Measurements from ENCODE around the gene DPYSL3. TPM values are rescaled to one million over a fixed set of nuclear protein-coding genes. Genes with fewer than 3 reads are reported as not detected.

The DPYSL3 gene
- total RNA-seq, 2 donors from 2014 or later, result 161 to 255 TPM

- peaks cover 11 to 38% of the 10 kb centered on the region in 2 donors for H3K4me1 ChIP-seq (ENCODE audit: control insufficient read depth in 1 of 2, low read depth in 2 of 2)
- H3K27ac ChIP-seq, result peak overlapping the region; percentile 64 to 81
- no peaks in the 10 kb centered on the region for H3K36me3 ChIP-seq
- no peaks in the 10 kb centered on the region for H3K27me3 ChIP-seq (replicated peaks; ENCODE audit: insufficient read depth)
- ATAC-seq (ENCODE audit: insufficient number of reproducible peaks, low FRiP score, low read depth), result peak; percentile 47
- no peaks in the 10 kb centered on the region for H3K9me3 ChIP-seq
- peak overlapping the region; percentile 88 for H3K4me3 ChIP-seq
- TF ChIP-seq, protein P1, sequence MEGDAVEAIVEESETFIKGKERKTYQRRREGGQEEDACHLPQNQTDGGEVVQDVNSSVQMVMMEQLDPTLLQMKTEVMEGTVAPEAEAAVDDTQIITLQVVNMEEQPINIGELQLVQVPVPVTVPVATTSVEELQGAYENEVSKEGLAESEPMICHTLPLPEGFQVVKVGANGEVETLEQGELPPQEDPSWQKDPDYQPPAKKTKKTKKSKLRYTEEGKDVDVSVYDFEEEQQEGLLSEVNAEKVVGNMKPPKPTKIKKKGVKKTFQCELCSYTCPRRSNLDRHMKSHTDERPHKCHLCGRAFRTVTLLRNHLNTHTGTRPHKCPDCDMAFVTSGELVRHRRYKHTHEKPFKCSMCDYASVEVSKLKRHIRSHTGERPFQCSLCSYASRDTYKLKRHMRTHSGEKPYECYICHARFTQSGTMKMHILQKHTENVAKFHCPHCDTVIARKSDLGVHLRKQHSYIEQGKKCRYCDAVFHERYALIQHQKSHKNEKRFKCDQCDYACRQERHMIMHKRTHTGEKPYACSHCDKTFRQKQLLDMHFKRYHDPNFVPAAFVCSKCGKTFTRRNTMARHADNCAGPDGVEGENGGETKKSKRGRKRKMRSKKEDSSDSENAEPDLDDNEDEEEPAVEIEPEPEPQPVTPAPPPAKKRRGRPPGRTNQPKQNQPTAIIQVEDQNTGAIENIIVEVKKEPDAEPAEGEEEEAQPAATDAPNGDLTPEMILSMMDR (IDR thresholded peaks at IDR 0.05), result no peak
- no peak for DNase-seq (ENCODE audit: low spot score)
Measured at GRCh38 chr5:147507480-147508126, 2.3 kb downstream of the DPYSL3 start.

DNA sequence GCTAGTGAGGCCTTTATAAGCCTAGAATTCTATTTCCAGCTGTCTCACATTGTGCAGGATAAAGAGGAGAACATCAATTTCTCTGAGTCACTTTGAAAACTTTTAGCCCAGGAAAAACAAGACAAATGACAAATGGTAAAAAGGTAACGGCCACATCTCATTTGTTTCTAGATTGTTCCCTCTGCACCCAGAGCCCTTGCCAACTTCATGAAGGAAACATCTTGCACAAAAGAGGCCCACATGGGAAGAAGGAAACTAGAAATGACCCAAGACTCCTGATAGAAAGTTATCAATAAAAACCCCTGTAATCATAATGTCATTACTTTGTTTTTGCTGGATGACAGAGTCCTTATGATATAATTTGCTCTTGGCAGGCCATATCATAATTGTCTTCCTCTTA is 5.3 kb downstream of the DPYSL3 start:
- no peaks in the 10 kb centered on the region for H3K27me3 ChIP-seq (replicated peaks; ENCODE audit: insufficient read depth)
- H3K4me1 ChIP-seq (ENCODE audit: control insufficient read depth in 1 of 2, low read depth in 2 of 2), result peaks cover 11 to 38% of the 10 kb centered on the region in 2 donors
- DNase-seq (ENCODE audit: low spot score), result no peak
- H3K4me3 ChIP-seq, result no peak overlapping the region
- ATAC-seq (ENCODE audit: insufficient number of reproducible peaks, low FRiP score, low read depth), result no peak
- no peaks in the 10 kb centered on the region for H3K36me3 ChIP-seq
- H3K9me3 ChIP-seq, result no peaks in the 10 kb centered on the region
- TF ChIP-seq, protein P1 (IDR thresholded peaks at IDR 0.05), result no peak
- peak overlapping the region; percentile 56 to 58 for H3K27ac ChIP-seq

GRCh38 chr5:147504011-147504410 is 5.9 kb downstream of the DPYSL3 start:
- no peak for ATAC-seq (ENCODE audit: insufficient number of reproducible peaks, low FRiP score, low read depth)
- H3K27ac ChIP-seq, result peak overlapping the region; percentile 56 to 58
- peaks cover 11 to 38% of the 10 kb centered on the region in 2 donors for H3K4me1 ChIP-seq (ENCODE audit: control insufficient read depth in 1 of 2, low read depth in 2 of 2)
- no peaks in the 10 kb centered on the region for H3K27me3 ChIP-seq (replicated peaks; ENCODE audit: insufficient read depth)
- no peaks in the 10 kb centered on the region for H3K36me3 ChIP-seq
- no peaks in the 10 kb centered on the region for H3K9me3 ChIP-seq
- TF ChIP-seq, protein P1 (IDR thresholded peaks at IDR 0.05), result no peak
- no peak overlapping the region for H3K4me3 ChIP-seq
- DNase-seq (ENCODE audit: low spot score), result no peak

DNA sequence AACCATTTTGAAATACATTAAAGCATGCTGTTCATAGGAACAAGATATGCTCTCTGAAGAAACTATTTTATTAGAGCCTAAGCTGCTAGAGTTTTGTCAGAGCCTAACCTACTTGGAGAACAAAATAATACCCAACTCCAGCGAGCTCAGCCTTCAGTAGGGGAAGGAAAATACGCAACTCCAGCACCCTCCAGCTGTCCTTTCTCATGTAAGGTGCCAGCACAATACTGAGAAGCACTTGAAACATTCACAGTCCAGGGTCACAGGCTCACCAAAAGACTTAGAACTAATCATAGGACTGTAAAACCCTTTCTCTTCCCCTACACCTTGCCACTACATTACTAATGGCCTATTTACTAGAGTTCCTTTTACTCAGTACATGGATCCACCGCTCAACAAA is 18.9 kb downstream of the DPYSL3 start:
- no peaks in the 10 kb centered on the region for H3K4me1 ChIP-seq (ENCODE audit: control insufficient read depth in 1 of 2, low read depth in 2 of 2)
- H3K27me3 ChIP-seq (replicated peaks; ENCODE audit: insufficient read depth), result no peaks in the 10 kb centered on the region
- H3K4me3 ChIP-seq, result no peak overlapping the region
- TF ChIP-seq, protein P1 (IDR thresholded peaks at IDR 0.05), result no peak
- no peaks in the 10 kb centered on the region for H3K36me3 ChIP-seq
- ATAC-seq (ENCODE audit: insufficient number of reproducible peaks, low FRiP score, low read depth) (no peak), DNase-seq (ENCODE audit: low spot score) (no peak)
- H3K27ac ChIP-seq, result no peak overlapping the region
- H3K9me3 ChIP-seq, result no peaks in the 10 kb centered on the region

DNA sequence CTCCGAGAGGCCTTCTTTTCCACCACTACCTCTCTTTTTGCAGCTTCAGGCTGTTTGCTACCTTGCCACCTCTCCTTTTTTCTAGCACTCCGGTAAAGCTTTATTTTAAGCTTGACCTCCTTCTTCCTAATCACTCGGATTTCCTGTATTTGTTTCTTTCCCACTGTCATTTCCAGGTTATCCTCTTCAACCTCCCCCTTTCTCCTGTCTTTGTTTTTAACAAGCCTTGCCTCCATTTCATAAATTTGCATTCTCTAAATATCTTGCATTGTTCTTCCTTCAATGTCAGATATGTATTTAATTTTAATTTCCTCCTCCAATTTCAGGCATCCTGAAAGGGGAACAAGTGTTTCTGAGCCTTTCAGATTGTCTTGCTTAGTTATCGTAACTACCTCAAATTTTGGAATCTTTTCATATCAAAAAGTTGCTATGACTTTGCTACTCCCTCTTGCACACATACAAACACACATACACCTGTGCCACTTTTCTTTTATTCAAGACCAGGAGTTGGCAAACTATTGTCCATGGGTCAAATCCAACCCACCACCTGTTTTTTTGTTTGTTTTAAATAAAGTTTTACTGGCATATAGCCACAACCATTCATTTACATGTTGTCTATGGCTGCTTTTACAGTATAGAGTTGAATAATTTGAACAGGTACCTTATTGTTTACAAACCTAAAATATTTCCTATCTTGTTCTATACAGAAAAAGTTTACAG is 22.7 kb downstream of the DPYSL3 start:
- Histone ChIP-seq H3K27me3 (replicated peaks; ENCODE audit: insufficient read depth) (no peaks in the 10 kb centered on the region), H3K27ac (no peak overlapping the region), H3K36me3 (no peaks in the 10 kb centered on the region), H3K9me3 (no peaks in the 10 kb centered on the region), H3K4me1 (ENCODE audit: control insufficient read depth in 1 of 2, low read depth in 2 of 2) (peaks cover 31 to 33% of the 10 kb centered on the region in 2 donors), H3K4me3 (no peak overlapping the region)
- TF ChIP-seq, protein P1 (IDR thresholded peaks at IDR 0.05), result no peak
- no peak for ATAC-seq (ENCODE audit: insufficient number of reproducible peaks, low FRiP score, low read depth)
- no peak for DNase-seq (ENCODE audit: low spot score)
